Measurements from ENCODE around the gene SCN2A. TPM values are rescaled to one million over a fixed set of nuclear protein-coding genes. Genes with fewer than 3 reads are reported as not detected.
A peak's percentile ranks its signal among the peaks of the same experiment; 100 is the strongest.

Gene SCN2A
- total RNA-seq, 2 donors from 2014 or later: 0.99 to 1.8 TPM

DNA sequence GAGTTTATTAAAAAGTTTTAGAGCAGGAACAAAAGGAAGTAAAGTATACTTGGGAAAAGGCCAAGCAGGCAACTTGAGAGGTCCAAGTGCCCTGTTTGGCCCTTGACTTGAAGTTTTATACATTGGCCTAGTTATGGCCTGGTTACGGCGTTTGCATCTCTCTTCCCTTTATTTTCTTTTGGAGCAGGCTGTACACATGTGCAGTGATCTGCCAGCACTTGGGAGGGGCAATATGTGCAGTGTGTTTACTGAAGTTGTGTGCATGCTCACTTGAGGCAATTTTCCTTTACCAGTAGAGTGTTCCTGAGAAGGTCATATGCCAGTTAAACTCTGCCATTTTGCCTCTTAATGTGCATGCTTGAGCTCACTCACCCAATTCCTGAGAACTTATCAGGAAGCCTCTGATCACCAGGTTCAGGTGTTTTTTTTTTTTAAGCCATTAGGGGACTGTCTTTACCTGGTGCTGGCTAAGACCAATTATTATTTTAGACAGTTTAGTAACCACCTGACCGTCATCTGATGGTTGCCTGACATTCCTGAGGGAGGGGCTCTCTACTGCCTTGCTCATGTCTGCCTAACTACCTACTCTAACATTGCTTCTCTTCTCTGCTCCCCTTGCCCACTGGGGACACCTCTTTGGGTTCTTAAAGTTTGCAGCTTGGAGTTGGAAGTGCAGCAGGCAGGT, 48.0 kb downstream of the SCN2A start:
- no peak for DNase-seq
- Histone ChIP-seq H3K36me3 (replicated peaks in 1 of 2; ENCODE audit: insufficient read depth in 1 of 2, low read depth in 2 of 2) (no peaks in the 10 kb centered on the region), H3K4me3 (no peak overlapping the region), H3K27me3 (no peaks in the 10 kb centered on the region), H3K9me3 (no peaks in the 10 kb centered on the region), H3K27ac (no peak overlapping the region), H3K4me1 (no peaks in the 10 kb centered on the region)
- TF ChIP-seq, protein P1, sequence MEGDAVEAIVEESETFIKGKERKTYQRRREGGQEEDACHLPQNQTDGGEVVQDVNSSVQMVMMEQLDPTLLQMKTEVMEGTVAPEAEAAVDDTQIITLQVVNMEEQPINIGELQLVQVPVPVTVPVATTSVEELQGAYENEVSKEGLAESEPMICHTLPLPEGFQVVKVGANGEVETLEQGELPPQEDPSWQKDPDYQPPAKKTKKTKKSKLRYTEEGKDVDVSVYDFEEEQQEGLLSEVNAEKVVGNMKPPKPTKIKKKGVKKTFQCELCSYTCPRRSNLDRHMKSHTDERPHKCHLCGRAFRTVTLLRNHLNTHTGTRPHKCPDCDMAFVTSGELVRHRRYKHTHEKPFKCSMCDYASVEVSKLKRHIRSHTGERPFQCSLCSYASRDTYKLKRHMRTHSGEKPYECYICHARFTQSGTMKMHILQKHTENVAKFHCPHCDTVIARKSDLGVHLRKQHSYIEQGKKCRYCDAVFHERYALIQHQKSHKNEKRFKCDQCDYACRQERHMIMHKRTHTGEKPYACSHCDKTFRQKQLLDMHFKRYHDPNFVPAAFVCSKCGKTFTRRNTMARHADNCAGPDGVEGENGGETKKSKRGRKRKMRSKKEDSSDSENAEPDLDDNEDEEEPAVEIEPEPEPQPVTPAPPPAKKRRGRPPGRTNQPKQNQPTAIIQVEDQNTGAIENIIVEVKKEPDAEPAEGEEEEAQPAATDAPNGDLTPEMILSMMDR (IDR thresholded peaks at IDR 0.05): no peak
- no peak for TF ChIP-seq POLR2A (IDR thresholded peaks at IDR 0.05)
- ATAC-seq: no peak
- 68 to 76% methylated on average over 3 of the region's 3 CpGs for WGBS, 2 donors
- intact Hi-C loops (cut with DNase I): no loop called here

DNA sequence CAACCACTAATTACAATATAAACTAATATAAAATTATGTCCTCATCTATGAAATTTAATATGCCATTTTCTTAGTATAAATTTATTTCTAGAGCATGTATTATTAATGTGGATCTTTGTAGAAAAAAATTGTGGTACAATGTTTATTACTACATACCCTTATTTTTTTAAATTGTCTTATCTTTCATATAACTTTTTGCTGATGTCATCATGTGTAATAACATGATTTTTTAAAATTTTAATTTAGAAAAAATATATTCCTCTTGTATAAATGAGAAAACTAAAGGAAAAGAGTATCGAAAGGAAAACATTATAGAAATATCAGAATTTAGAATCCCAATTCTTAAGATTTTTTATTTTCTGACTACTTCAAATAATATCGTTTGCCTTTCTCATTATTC, 49.9 kb downstream of the SCN2A start:
- Histone ChIP-seq H3K9me3 (no peaks in the 10 kb centered on the region), H3K27ac (no peak overlapping the region), H3K4me3 (no peak overlapping the region), H3K27me3 (no peaks in the 10 kb centered on the region), H3K36me3 (replicated peaks in 1 of 2; ENCODE audit: insufficient read depth in 1 of 2, low read depth in 2 of 2) (no peaks in the 10 kb centered on the region), H3K4me1 (peaks cover 6% of the 10 kb centered on the region)
- ATAC-seq (no peak), DNase-seq (no peak)
- whole genome bisulfite sequencing, 2 donors: 81 to 89% methylated on average over 2 of the region's 2 CpGs
- intact Hi-C loops (cut with DNase I): no loop called here
- TF ChIP-seq POLR2A (IDR thresholded peaks at IDR 0.05): no peak
- TF ChIP-seq, protein P1 (IDR thresholded peaks at IDR 0.05): no peak

DNA sequence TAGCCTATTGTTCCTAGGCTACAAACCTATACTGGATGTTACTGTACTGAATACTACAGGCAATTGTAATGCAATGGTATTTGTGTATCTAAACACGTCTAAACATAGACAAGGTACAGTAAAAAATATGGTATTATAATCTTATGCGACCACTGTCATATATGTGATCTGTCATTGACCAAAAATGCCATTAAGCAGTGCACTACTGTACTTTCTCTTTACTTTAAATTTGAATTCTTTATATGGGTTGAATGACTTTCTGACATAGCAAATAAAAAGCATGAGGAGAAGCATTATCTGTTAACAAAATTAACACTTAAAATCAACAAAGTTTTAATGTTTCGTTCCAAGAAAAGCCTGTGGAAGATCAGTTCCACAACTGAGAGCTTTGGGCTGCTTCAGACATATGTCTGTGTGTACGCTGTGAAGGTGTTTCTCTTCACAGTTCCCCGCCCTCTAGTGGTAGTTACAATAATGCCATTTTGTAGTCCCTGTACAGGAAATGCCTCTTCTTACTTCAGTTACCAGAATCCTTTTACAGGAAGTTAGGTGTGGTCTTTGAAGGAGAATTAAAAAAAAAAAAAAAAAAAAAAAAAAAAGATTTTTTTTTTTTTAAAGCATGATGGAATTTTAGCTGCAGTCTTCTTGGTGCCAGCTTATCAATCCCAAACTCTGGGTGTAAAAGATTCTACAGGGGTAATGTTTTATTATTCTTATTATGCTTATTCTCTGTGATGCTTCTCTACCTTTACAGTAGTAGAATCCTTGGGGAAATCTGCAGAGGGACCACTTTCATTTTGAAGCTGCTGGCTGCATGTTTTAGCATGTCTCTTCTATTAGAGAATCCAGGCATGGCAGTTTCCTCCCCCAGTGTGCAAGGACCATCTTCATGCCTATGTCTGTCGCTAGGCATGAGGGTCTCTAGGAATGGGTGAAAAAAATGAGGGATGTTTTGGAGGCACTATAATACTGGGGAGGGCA, 54.5 kb downstream of the SCN2A start:
- 17 to 19% methylated on average over 6 of the region's 6 CpGs for WGBS, 2 donors
- intact Hi-C loops (cut with DNase I): loop anchor here (10.0 kb wide), 1 partner anchor 299 kb away; no protein-coding TSS in a partner anchor
- no peak overlapping the region for H3K4me3 ChIP-seq

DNA sequence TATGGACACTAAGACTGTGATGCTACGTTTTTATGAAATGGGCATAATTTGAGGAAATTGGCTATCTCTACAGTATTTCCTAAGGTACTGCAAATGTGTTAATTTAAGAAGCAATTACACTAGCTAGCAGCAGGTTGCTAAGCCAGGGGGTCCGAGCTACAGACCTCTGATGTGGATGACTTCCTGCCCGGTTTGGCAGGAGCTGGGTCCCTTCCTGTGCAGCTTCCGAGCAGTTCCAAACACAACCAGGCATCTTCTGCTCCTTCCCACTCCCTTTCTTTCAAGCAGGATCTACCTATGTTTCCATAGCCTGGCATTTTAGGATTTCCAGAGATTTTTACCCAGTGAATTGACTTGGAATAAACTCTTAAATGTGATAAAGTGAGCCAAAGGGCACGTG, 55.7 kb downstream of the SCN2A start:
- no peaks in the 10 kb centered on the region for H3K27me3 ChIP-seq
- no peak for ATAC-seq
- no peak for DNase-seq
- H3K9me3 ChIP-seq: no peaks in the 10 kb centered on the region
- H3K36me3 ChIP-seq (replicated peaks in 1 of 2; ENCODE audit: insufficient read depth in 1 of 2, low read depth in 2 of 2): no peaks in the 10 kb centered on the region
- TF ChIP-seq, protein P1 (IDR thresholded peaks at IDR 0.05): no peak
- no peak for TF ChIP-seq POLR2A (IDR thresholded peaks at IDR 0.05)
- no peak overlapping the region for H3K4me3 ChIP-seq
- intact Hi-C loops (cut with DNase I): loop anchor here (10.0 kb wide), 1 partner anchor 300 kb away; no protein-coding TSS in a partner anchor
- peaks cover 6% of the 10 kb centered on the region for H3K4me1 ChIP-seq
- WGBS, 2 donors: 44 to 45% methylated on average over 5 of the region's 5 CpGs
- no peak overlapping the region for H3K27ac ChIP-seq

More for the DNA sequence above, 54.5 kb downstream of the SCN2A start:
- H3K36me3 ChIP-seq (replicated peaks in 1 of 2; ENCODE audit: insufficient read depth in 1 of 2, low read depth in 2 of 2): no peaks in the 10 kb centered on the region
- no peaks in the 10 kb centered on the region for H3K27me3 ChIP-seq
- no peaks in the 10 kb centered on the region for H3K9me3 ChIP-seq
- no peak for TF ChIP-seq POLR2A (IDR thresholded peaks at IDR 0.05)
- TF ChIP-seq, protein P1 (IDR thresholded peaks at IDR 0.05): peak; percentile 57 to 94 (median 75)
- peaks cover 6% of the 10 kb centered on the region for H3K4me1 ChIP-seq
- ATAC-seq (peak; percentile 100), DNase-seq (peak; percentile 46 to 81 (median 60))
- H3K27ac ChIP-seq: no peak overlapping the region

Data from body of pancreas (tissue), 4 donors.